Measurements from ENCODE around the gene STEEP1. TPM values are rescaled to one million over a fixed set of nuclear protein-coding genes. Genes with fewer than 3 reads are reported as not detected.
A peak's percentile ranks its signal among the peaks of the same experiment; 100 is the strongest.

Gene STEEP1
- total RNA-seq, 1 donor from 2014 or later: 26.5 TPM

- Histone ChIP-seq H3K4me1 (peaks cover 9% of the 10 kb centered on the region), H3K9me3 (no peaks in the 10 kb centered on the region), H3K27ac (peak overlapping the region; percentile 92), H3K27me3 (no peaks in the 10 kb centered on the region), H3K4me3 (peak overlapping the region in 1 of 2 donors; percentile 65), H3K36me3 (no peaks in the 10 kb centered on the region)
- intact Hi-C loops (cut with DNase I): no loop called here
- TF ChIP-seq, protein P1, sequence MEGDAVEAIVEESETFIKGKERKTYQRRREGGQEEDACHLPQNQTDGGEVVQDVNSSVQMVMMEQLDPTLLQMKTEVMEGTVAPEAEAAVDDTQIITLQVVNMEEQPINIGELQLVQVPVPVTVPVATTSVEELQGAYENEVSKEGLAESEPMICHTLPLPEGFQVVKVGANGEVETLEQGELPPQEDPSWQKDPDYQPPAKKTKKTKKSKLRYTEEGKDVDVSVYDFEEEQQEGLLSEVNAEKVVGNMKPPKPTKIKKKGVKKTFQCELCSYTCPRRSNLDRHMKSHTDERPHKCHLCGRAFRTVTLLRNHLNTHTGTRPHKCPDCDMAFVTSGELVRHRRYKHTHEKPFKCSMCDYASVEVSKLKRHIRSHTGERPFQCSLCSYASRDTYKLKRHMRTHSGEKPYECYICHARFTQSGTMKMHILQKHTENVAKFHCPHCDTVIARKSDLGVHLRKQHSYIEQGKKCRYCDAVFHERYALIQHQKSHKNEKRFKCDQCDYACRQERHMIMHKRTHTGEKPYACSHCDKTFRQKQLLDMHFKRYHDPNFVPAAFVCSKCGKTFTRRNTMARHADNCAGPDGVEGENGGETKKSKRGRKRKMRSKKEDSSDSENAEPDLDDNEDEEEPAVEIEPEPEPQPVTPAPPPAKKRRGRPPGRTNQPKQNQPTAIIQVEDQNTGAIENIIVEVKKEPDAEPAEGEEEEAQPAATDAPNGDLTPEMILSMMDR (IDR thresholded peaks at IDR 0.05): no peak
- TF ChIP-seq POLR2A (IDR thresholded peaks at IDR 0.05) (no peak), POLR2AphosphoS5 (IDR thresholded peaks at IDR 0.05; ENCODE audit: insufficient read depth in 1 of 2, low read depth in 1 of 2) (no peak)
- no peak for DNase-seq (ENCODE audit: extremely low spot score in 2 of 2)
These were observed 8.0 kb upstream of the STEEP1 start for GRCh38 chrX:119573222-119573621.

DNA sequence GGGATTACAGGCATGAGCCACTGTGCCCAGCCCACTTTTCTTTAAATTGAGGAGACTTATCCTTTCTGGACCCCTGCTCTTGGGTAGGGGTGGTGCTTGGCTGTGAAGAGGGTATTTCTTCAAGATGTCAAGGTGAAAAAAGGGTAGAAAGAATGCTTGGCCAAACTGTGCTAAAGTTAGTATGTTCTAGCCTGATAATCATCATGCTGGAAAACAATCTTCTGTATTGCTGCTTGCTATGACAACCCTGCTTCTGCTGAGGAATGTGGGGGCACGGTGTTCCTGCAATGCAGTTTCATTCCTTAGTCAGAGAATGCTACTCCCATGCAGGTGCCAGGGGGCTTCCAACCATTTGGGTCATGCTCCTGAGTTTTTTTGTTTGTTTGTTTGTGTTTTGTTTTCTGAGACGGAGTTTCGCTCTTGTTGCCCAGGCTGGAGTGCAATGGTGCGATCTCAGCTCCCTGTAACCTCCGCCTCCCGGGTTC, 5.2 kb upstream of the STEEP1 start:
- DNase-seq (ENCODE audit: extremely low spot score in 2 of 2): no peak
- TF ChIP-seq POLR2A (IDR thresholded peaks at IDR 0.05) (no peak), POLR2AphosphoS5 (IDR thresholded peaks at IDR 0.05; ENCODE audit: insufficient read depth in 1 of 2, low read depth in 1 of 2) (no peak)
- TF ChIP-seq, protein P1 (IDR thresholded peaks at IDR 0.05): no peak
- Histone ChIP-seq H3K36me3 (no peaks in the 10 kb centered on the region), H3K27me3 (no peaks in the 10 kb centered on the region), H3K4me1 (peaks cover 2% of the 10 kb centered on the region), H3K4me3 (no peak overlapping the region), H3K9me3 (no peaks in the 10 kb centered on the region), H3K27ac (no peak overlapping the region)
- intact Hi-C loops (cut with DNase I): no loop called here

GRCh38 chrX:119552508-119552907, 12.7 kb downstream of the STEEP1 start:
- H3K4me3 ChIP-seq: no peak overlapping the region
- H3K36me3 ChIP-seq: peaks cover 0 to under 1% of the 10 kb centered on the region in 2 donors
- no peaks in the 10 kb centered on the region for H3K4me1 ChIP-seq
- H3K27me3 ChIP-seq: no peaks in the 10 kb centered on the region
- H3K27ac ChIP-seq: no peak overlapping the region
- no peaks in the 10 kb centered on the region for H3K9me3 ChIP-seq
- no peak for DNase-seq (ENCODE audit: extremely low spot score in 2 of 2)
- no peak for TF ChIP-seq POLR2A (IDR thresholded peaks at IDR 0.05)
- TF ChIP-seq, protein P1 (IDR thresholded peaks at IDR 0.05): no peak
- no peak for TF ChIP-seq POLR2AphosphoS5 (IDR thresholded peaks at IDR 0.05; ENCODE audit: insufficient read depth in 1 of 2, low read depth in 1 of 2)
- intact Hi-C loops (cut with DNase I): no loop called here

DNA sequence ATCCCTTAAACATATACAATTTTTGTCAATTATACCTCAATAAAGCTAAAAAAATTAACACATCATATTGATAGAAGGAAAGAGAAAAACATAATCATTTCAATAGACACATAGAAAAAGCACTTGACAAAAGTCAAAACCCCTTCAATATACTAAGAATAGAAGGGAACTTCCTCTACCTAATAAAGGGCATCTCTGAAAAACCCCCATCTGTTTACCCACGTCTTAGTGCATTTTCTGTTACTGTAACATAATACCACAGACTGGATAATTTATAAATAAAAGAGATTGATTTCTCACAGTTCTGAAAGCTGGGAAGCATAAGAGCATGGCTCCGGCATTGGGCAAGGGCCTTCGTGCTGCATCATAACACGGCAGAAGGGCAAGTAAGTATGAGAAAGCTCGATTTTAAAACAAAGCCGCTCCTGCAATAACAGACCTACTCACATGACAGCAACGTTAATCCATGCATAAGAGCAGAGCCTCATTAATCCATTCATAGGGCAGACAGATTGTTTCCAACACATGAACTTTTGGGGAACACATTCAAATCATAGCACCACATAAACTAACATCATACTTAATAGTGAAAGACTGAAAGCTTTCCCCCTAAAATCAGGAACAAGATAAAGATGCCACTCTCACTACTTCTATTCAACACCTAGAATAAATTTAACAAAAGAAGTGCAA, 15.7 kb downstream of the STEEP1 start:
- no peak for DNase-seq (ENCODE audit: extremely low spot score in 2 of 2)
- H3K27ac ChIP-seq: no peak overlapping the region
- no peaks in the 10 kb centered on the region for H3K27me3 ChIP-seq
- H3K36me3 ChIP-seq: no peaks in the 10 kb centered on the region
- H3K9me3 ChIP-seq: no peaks in the 10 kb centered on the region
- no peaks in the 10 kb centered on the region for H3K4me1 ChIP-seq
- intact Hi-C loops (cut with DNase I): no loop called here
- H3K4me3 ChIP-seq: no peak overlapping the region
- no peak for TF ChIP-seq POLR2AphosphoS5 (IDR thresholded peaks at IDR 0.05; ENCODE audit: insufficient read depth in 1 of 2, low read depth in 1 of 2)
- TF ChIP-seq POLR2A (IDR thresholded peaks at IDR 0.05): no peak
- TF ChIP-seq, protein P1 (IDR thresholded peaks at IDR 0.05): no peak

DNA sequence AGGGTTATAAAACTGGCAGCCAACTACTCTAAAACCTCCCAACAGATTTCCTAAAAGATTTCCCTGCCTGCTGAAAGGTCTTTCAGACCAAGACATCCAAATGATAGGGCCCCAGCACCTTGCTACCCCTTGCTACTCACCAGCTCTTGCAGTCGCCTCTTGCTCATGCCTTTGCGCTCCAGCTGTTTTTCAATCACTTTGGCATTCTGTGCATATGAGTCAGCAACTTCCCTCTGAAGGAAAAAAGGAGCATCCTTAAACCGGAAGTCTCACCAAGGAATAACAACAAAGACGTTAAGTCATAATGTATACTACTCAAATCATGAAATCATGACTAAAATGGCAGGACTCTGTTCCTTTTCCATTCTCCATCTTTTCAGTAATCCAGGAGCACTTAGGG, 24.0 kb downstream of the STEEP1 start:
- no peak for DNase-seq (ENCODE audit: extremely low spot score in 2 of 2)
- no peaks in the 10 kb centered on the region for H3K4me1 ChIP-seq
- H3K4me3 ChIP-seq: no peak overlapping the region
- intact Hi-C loops (cut with DNase I): no loop called here
- no peaks in the 10 kb centered on the region for H3K9me3 ChIP-seq
- TF ChIP-seq POLR2AphosphoS5 (IDR thresholded peaks at IDR 0.05; ENCODE audit: insufficient read depth in 1 of 2, low read depth in 1 of 2) (no peak), POLR2A (IDR thresholded peaks at IDR 0.05) (no peak)
- TF ChIP-seq, protein P1 (IDR thresholded peaks at IDR 0.05): no peak
- no peak overlapping the region for H3K27ac ChIP-seq
- H3K27me3 ChIP-seq: no peaks in the 10 kb centered on the region
- H3K36me3 ChIP-seq: peaks cover 0 to 6% of the 10 kb centered on the region in 2 donors
